RWPE2 (cell line): ENCODE data around the gene SYNCRIP.

Source experiments
- ATAC-seq: fragments of 200-7000 bp; cut with Tn5 transposase; 3 replicates; pipeline ENCODE4 v1.9.1; 2021; ENCODE audit warnings: low read depth
- DNase-seq: peaks from one replicate; pipeline ENCODE4 v3.0.0-alpha.2; 2020; ENCODE audit warnings: low spot score
- H3K27ac ChIP-seq: fragments of 450-650 bp; 2 replicates; pipeline ENCODE4 v1.5.1; 2017; ENCODE audit warnings: mild to moderate bottlenecking; ENCODE audit not compliant: poor library complexity, severe bottlenecking
- H3K27me3 ChIP-seq: fragments of 250-450 bp; sonication (Bioruptor Pico); 2 replicates; pipeline ENCODE4 v1.5.1; 2021; ENCODE audit warnings: mild to moderate bottlenecking, moderate library complexity; ENCODE audit not compliant: insufficient read depth, poor library complexity, severe bottlenecking
- H3K36me3 ChIP-seq: fragments of 250-450 bp; sonication (Bioruptor Pico); 2 replicates; pipeline ENCODE4 v1.5.1; 2020; ENCODE audit warnings: low read depth, mild to moderate bottlenecking, moderate library complexity
- H3K4me1 ChIP-seq: fragments of 250-450 bp; sonication (Bioruptor Pico); 2 replicates; pipeline ENCODE4 v1.5.1; 2021; ENCODE audit warnings: mild to moderate bottlenecking, moderate library complexity; ENCODE audit not compliant: insufficient read depth, poor library complexity, severe bottlenecking
- H3K4me3 ChIP-seq: fragments of 250-450 bp; sonication (Bioruptor Pico); 2 replicates; pipeline ENCODE4 v1.5.1; 2021; ENCODE audit warnings: mild to moderate bottlenecking, moderate library complexity; ENCODE audit not compliant: severe bottlenecking
- H3K9me3 ChIP-seq: fragments of 250-450 bp; sonication (Bioruptor Pico); 2 replicates; pipeline ENCODE4 v1.5.1; 2021; ENCODE audit warnings: mild to moderate bottlenecking, moderate library complexity; ENCODE audit not compliant: severe bottlenecking
- TF ChIP-seq, protein P1 (sequence below): fragments of 450-650 bp; IDR thresholded peaks from one replicate; pipeline ENCODE4 v1.5.1; 2017; ENCODE audit warnings: mild to moderate bottlenecking, moderate library complexity; ENCODE audit not compliant: poor library complexity, severe bottlenecking

Gene SYNCRIP

DNA sequence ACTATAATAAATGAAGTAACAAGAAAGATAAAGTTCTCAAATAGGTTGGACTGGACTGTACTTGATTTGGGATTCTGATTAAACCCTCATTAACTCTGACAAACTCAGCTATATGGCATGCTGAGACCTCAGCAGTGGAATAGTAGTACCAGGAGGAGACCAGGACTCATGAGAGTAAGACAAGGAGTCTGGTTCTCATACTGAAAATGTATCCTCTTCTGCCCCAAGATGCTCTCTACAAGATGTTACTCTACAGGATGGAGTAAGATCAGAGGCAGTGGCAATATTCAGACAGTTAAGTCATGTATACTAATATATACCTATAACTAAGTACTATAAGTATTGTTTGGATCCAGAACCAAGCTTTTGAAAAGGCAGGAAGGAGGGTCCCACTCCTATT lies 31.9 kb upstream of the SYNCRIP start:
- Histone ChIP-seq H3K36me3 (peaks cover 44% of the 10 kb centered on the region), H3K4me1 (peaks cover 23% of the 10 kb centered on the region), H3K27ac (peak overlapping the region; percentile 93), H3K27me3 (no peaks in the 10 kb centered on the region), H3K4me3 (no peak overlapping the region), H3K9me3 (peaks cover 2% of the 10 kb centered on the region)
- no peak for ATAC-seq
- TF ChIP-seq, protein P1, sequence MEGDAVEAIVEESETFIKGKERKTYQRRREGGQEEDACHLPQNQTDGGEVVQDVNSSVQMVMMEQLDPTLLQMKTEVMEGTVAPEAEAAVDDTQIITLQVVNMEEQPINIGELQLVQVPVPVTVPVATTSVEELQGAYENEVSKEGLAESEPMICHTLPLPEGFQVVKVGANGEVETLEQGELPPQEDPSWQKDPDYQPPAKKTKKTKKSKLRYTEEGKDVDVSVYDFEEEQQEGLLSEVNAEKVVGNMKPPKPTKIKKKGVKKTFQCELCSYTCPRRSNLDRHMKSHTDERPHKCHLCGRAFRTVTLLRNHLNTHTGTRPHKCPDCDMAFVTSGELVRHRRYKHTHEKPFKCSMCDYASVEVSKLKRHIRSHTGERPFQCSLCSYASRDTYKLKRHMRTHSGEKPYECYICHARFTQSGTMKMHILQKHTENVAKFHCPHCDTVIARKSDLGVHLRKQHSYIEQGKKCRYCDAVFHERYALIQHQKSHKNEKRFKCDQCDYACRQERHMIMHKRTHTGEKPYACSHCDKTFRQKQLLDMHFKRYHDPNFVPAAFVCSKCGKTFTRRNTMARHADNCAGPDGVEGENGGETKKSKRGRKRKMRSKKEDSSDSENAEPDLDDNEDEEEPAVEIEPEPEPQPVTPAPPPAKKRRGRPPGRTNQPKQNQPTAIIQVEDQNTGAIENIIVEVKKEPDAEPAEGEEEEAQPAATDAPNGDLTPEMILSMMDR: no peak
- DNase-seq: no peak

DNA sequence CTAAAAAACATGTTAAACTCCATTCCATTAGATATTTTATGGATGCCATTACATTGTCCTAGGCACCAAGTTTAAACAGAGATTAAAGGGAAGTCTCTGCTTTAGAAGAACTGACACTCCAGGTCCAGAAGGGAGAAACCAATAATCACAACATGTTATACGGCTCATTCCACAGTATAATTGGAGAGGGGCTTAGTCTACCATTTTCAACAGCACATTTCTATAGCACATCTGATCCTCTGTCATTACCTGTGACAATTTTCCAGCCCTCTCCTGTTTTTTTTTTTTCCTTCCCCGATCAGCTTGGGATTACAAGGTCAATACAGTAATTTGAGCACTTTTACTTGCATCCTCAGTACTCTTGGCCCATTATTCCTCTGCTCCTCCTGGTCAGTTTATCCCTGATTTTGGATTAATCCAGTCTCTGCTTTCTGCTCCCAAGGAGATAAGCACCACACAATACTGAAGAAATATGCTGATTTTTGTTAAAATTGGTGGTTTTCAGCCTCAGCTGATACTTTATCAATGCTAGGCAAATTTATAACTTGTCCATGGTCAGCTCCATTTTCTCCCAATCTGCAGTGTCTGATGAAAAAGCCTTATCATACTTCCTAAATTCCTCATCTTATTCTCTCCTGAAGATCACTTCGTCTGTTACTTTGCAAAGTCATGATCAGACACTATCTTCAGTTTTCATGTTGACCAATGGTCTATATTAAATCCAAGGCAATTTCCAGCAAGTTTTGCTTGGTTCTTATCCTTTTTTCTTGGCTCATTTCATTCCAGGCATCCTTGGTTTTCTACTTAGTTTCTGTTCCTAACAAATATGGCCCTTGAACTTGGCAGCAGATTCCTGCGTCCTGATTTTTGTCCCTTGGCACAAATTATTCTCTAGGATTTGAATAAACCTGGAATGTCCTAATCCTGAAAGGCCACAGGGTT lies 30.8 kb upstream of the SYNCRIP start:
- TF ChIP-seq, protein P1: no peak
- no peak overlapping the region for H3K4me3 ChIP-seq
- ATAC-seq: no peak
- peaks cover 44% of the 10 kb centered on the region for H3K36me3 ChIP-seq
- no peaks in the 10 kb centered on the region for H3K27me3 ChIP-seq
- peaks cover 25% of the 10 kb centered on the region for H3K4me1 ChIP-seq
- H3K27ac ChIP-seq: peak overlapping the region; percentile 93
- peaks cover 2% of the 10 kb centered on the region for H3K9me3 ChIP-seq
- no peak for DNase-seq

DNA sequence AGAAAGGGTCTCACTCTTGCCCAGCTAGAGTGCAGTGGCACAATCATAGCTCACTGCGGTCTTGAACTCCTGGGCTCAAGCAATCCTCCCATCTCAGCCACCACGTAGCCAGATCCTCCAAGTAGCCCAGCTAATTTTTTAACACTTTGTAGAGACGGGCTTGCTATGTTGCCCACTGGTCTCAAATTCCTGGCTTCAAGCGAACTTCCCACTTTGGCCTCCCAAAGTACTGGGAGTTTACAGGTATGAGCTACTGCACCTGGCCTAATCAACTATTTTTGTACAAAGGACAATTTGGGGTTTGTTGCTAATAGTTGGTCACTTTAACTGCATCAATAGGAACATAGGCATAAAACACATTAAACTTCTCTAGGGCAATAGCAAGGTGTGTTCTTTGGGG lies 29.9 kb upstream of the SYNCRIP start:
- Histone ChIP-seq H3K27ac (no peak overlapping the region), H3K9me3 (no peaks in the 10 kb centered on the region), H3K4me3 (no peak overlapping the region), H3K27me3 (no peaks in the 10 kb centered on the region), H3K4me1 (peaks cover 25% of the 10 kb centered on the region), H3K36me3 (peaks cover 40% of the 10 kb centered on the region)
- ATAC-seq (no peak), DNase-seq (no peak)
- TF ChIP-seq, protein P1: no peak

DNA sequence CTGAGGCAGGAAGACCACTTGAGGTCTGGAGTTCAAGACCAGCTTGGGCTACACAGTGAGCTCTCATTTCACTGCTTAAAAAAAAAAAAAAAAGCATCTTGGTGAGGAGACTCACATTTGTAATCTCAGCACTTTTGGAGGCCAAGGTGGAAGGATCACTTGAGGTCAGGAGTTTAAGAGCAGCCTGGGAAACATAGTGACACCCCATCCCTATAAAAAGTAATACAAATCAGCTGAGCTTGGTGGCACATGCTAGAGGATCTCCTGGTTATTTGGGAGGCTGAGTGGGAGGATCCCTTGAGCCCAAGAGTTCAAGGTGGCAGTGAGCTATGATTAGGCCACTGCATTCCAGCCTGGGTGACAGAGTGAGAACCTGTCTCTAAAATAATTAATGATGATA lies 29.4 kb upstream of the SYNCRIP start:
- ATAC-seq (no peak), DNase-seq (no peak)
- no peaks in the 10 kb centered on the region for H3K27me3 ChIP-seq

More for the DNA sequence above, 29.4 kb upstream of the SYNCRIP start:
- TF ChIP-seq, protein P1: no peak
- Histone ChIP-seq H3K4me1 (peaks cover 25% of the 10 kb centered on the region), H3K27ac (no peak overlapping the region), H3K36me3 (peaks cover 35% of the 10 kb centered on the region), H3K9me3 (no peaks in the 10 kb centered on the region), H3K4me3 (no peak overlapping the region)
